Measurements from ENCODE around the gene MMAB. TPM values are rescaled to one million over a fixed set of nuclear protein-coding genes. Genes with fewer than 3 reads are reported as not detected.

MMAB gene
- total and polyA plus RNA-seq, 10 of the 15 experiments (the other 5 are each of a cell fraction or from before 2014, with no cell fraction given), result 10.6 to 65.3 (median 45.2) TPM

DNA sequence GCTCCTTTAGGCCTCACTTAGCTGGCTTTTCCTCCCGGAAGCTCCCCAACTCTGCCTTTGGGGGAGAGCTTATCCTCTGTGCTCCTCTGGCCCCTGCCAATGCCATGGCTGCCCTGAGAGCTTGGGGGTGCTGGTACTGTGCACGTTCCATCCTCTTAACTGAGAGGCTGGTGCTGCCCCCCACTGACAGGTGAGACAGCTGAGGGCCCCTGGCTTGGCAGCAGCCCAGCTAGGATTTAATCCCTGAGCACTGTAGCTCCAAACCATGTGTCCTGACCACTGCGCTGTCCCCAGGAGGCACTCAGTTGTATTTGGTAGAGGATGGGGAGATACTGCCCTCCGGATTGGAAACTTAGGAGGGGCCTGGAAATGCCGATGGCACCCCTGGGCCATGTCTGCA is 49.8 kb downstream of the MMAB start:
- H3K4me1 ChIP-seq (ENCODE audit: control insufficient read depth, insufficient read depth, low read length), result no peaks in the 10 kb centered on the region
- intact Hi-C loops (cut with micrococcal nuclease; ENCODE audit: unreplicated experiment), result no loop called here
- no peak for DNase-seq (ENCODE audit: low read depth, low spot score)
- no peak for ATAC-seq
- FAIRE-seq, result no peak
- in situ Hi-C loops (cut with MboI), result no loop called here
- no peak for TF ChIP-seq YBX1 (IDR thresholded peaks at IDR 0.05)
- no peak for TF ChIP-seq HDGF (IDR thresholded peaks at IDR 0.05)
- TF ChIP-seq SPI1 (IDR thresholded peaks at IDR 0.05; ENCODE audit: borderline replicate concordance, insufficient read depth, low read depth, low read length), result no peak
- no peak for TF ChIP-seq ATF7 (IDR thresholded peaks at IDR 0.05; ENCODE audit: low read depth)
- TF ChIP-seq, protein P1, sequence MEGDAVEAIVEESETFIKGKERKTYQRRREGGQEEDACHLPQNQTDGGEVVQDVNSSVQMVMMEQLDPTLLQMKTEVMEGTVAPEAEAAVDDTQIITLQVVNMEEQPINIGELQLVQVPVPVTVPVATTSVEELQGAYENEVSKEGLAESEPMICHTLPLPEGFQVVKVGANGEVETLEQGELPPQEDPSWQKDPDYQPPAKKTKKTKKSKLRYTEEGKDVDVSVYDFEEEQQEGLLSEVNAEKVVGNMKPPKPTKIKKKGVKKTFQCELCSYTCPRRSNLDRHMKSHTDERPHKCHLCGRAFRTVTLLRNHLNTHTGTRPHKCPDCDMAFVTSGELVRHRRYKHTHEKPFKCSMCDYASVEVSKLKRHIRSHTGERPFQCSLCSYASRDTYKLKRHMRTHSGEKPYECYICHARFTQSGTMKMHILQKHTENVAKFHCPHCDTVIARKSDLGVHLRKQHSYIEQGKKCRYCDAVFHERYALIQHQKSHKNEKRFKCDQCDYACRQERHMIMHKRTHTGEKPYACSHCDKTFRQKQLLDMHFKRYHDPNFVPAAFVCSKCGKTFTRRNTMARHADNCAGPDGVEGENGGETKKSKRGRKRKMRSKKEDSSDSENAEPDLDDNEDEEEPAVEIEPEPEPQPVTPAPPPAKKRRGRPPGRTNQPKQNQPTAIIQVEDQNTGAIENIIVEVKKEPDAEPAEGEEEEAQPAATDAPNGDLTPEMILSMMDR (IDR thresholded peaks at IDR 0.05 in 2 of 3, conservative IDR thresholded peaks at IDR 0.05 in 1 of 3; ENCODE audit: control insufficient read depth in 2 of 3, extremely low read depth in 1 of 3, insufficient read depth in 1 of 3, low read depth in 3 of 3, low read length in 3 of 3), result no peak
- TF ChIP-seq, protein P2, sequence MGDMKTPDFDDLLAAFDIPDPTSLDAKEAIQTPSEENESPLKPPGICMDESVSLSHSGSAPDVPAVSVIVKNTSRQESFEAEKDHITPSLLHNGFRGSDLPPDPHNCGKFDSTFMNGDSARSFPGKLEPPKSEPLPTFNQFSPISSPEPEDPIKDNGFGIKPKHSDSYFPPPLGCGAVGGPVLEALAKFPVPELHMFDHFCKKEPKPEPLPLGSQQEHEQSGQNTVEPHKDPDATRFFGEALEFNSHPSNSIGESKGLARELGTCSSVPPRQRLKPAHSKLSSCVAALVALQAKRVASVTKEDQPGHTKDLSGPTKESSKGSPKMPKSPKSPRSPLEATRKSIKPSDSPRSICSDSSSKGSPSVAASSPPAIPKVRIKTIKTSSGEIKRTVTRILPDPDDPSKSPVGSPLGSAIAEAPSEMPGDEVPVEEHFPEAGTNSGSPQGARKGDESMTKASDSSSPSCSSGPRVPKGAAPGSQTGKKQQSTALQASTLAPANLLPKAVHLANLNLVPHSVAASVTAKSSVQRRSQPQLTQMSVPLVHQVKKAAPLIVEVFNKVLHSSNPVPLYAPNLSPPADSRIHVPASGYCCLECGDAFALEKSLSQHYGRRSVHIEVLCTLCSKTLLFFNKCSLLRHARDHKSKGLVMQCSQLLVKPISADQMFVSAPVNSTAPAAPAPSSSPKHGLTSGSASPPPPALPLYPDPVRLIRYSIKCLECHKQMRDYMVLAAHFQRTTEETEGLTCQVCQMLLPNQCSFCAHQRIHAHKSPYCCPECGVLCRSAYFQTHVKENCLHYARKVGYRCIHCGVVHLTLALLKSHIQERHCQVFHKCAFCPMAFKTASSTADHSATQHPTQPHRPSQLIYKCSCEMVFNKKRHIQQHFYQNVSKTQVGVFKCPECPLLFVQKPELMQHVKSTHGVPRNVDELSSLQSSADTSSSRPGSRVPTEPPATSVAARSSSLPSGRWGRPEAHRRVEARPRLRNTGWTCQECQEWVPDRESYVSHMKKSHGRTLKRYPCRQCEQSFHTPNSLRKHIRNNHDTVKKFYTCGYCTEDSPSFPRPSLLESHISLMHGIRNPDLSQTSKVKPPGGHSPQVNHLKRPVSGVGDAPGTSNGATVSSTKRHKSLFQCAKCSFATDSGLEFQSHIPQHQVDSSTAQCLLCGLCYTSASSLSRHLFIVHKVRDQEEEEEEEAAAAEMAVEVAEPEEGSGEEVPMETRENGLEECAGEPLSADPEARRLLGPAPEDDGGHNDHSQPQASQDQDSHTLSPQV (IDR thresholded peaks at IDR 0.05), result no peak
- H3K27ac ChIP-seq (ENCODE audit: control insufficient read depth, insufficient read depth), result no peak overlapping the region
- no peaks in the 10 kb centered on the region for H3K9me3 ChIP-seq (replicated peaks; ENCODE audit: control insufficient read depth, insufficient read depth, low read length)
- POLR2A ChIA-PET, result no interaction called here
- no peak overlapping the region for H3K4me3 ChIP-seq
- H3K27me3 ChIP-seq (replicated peaks in 1 of 2; ENCODE audit: control insufficient read depth in 2 of 2, insufficient read depth in 2 of 2, low read length in 1 of 2), result no peaks in the 10 kb centered on the region
- H4K20me1 ChIP-seq (ENCODE audit: control insufficient read depth, insufficient read depth), result peaks cover 2% of the 10 kb centered on the region; the same call in 1 of the 2 replicates
- CTCF ChIA-PET, result no interaction called here
- no TSS peak for BruUV-seq (replicated peaks)
- H2AFZ ChIP-seq (ENCODE audit: control insufficient read depth, low read depth, low read length), result no peak overlapping the region
- peaks cover 4 to 15% of the 10 kb centered on the region in 2 experiments for H3K36me3 ChIP-seq (ENCODE audit: control insufficient read depth in 2 of 2, insufficient read depth in 2 of 2, low read length in 1 of 2)
- no peak overlapping the region for H3K4me2 ChIP-seq (ENCODE audit: control insufficient read depth, insufficient read depth)
- no peaks in the 10 kb centered on the region for H3K79me2 ChIP-seq (ENCODE audit: control insufficient read depth, insufficient read depth, low read length)
- 88% methylated on average over 5 of the region's 5 CpGs for WGBS (ENCODE audit: insufficient coverage, insufficient replicate concordance, low lambda C conversion rate, missing lambda C conversion rate)
- H3K9ac ChIP-seq (ENCODE audit: control insufficient read depth, insufficient read depth, low read length), result no peak overlapping the region
- RAD21 ChIA-PET (ENCODE audit: unreplicated experiment), result no interaction called here
- SMC1A ChIA-PET (ENCODE audit: uncharacterized antibody, unreplicated experiment), result interaction anchor here (1.0 kb wide), 1 partner anchor 95 kb away, joined by 3 read pairs; no protein-coding TSS in a partner anchor

All from GM12878 (cell line).